Common myeloid progenitor, CD34-positive (primary cell): ENCODE results near the gene OR5W2. TPM values are rescaled to one million over a fixed set of nuclear protein-coding genes. Genes with fewer than 3 reads are reported as not detected.

Experiments
- CTCF ChIA-PET: fragments of 350-600 bp; sonication (Branson Sonifier 250); formaldehyde crosslinking; loops from one replicate; lab custom pipeline; 2021; ENCODE audit warnings: antibody characterized with exemption; lab: Charles Lee
- POLR2A ChIA-PET: fragments of 350-600 bp; sonication (Branson Sonifier 250); formaldehyde crosslinking; loops from one replicate; lab custom pipeline; 2021; ENCODE audit warnings: antibody characterized with exemption; lab: Charles Lee
- DNase-seq, 3 donors: peaks; one replicate each; pipeline versions ENCODE4 v3.0.0 to v3.0.0-alpha.2; 2013
- H3K27ac ChIP-seq, 2 experiments: 1 replicate in 1 of 2; 2 replicates in 1 of 2; pipeline ENCODE4 v1.7.0; 2013; ENCODE audit warnings: inconsistent platforms in 2 of 2, low read length in 2 of 2, mild to moderate bottlenecking in 2 of 2, low read depth in 1 of 2, moderate library complexity in 1 of 2; ENCODE audit not compliant: severe bottlenecking in 2 of 2, insufficient read depth in 1 of 2, poor library complexity in 1 of 2
- H3K27me3 ChIP-seq, 5 experiments: replicated peaks in 2 of 5; 1 replicate in 3 of 5; 2 replicates in 2 of 5; pipeline versions ENCODE4 v1.6.1 to v1.7.0; 2013; ENCODE audit warnings: low read length in 4 of 5, mild to moderate bottlenecking in 2 of 5, moderate library complexity in 2 of 5, inconsistent platforms in 1 of 5; ENCODE audit not compliant: insufficient read depth in 5 of 5, control insufficient read depth in 4 of 5
- H3K36me3 ChIP-seq, 4 experiments: 1 replicate in 2 of 4; 2 replicates in 2 of 4; pipeline versions ENCODE4 v1.6.1 to v1.7.0; 2013; ENCODE audit warnings: low read length in 3 of 4, control low read depth in 1 of 4, mild to moderate bottlenecking in 1 of 4; ENCODE audit not compliant: control insufficient read depth in 4 of 4, insufficient read depth in 4 of 4
- H3K4me1 ChIP-seq, 4 experiments: 1 replicate in 3 of 4; 2 replicates in 1 of 4; pipeline versions ENCODE4 v1.6.1 to v1.7.1; 2013; ENCODE audit warnings: low read length in 3 of 4, mild to moderate bottlenecking in 3 of 4, control low read depth in 1 of 4, inconsistent platforms in 1 of 4, moderate library complexity in 1 of 4; ENCODE audit not compliant: control insufficient read depth in 4 of 4, insufficient read depth in 4 of 4; ENCODE audit errors: control extremely low read depth in 1 of 4
- H3K4me3 ChIP-seq, 7 experiments: 1 replicate in 4 of 7; 2 replicates in 3 of 7; pipeline versions ENCODE4 v1.5.1 to v1.7.0; 2013; ENCODE audit warnings: mild to moderate bottlenecking in 7 of 7, low read length in 6 of 7, moderate library complexity in 6 of 7, inconsistent platforms in 2 of 7, low read depth in 2 of 7, control low read depth in 1 of 7; ENCODE audit not compliant: insufficient read depth in 4 of 7, control insufficient read depth in 1 of 7; ENCODE audit errors: extremely low read depth in 1 of 7
- H3K9me3 ChIP-seq, 5 experiments: 1 replicate in 4 of 5; 2 replicates in 1 of 5; pipeline versions ENCODE4 v1.6.1 to v1.7.1; 2013; ENCODE audit warnings: low read length in 4 of 5, mild to moderate bottlenecking in 2 of 5, inconsistent platforms in 1 of 5, low read depth in 1 of 5, moderate library complexity in 1 of 5; ENCODE audit not compliant: control insufficient read depth in 4 of 5, insufficient read depth in 2 of 5; ENCODE audit errors: control extremely low read depth in 1 of 5
- WGBS: methylation state at CpG from one replicate; pipeline ENCODE4 v1.1.5; 2013; ENCODE audit not compliant: insufficient coverage; 5-methylcytosine and 5-hydroxymethylcytosine counted together
- polyA plus RNA-seq: library from polyadenylated mRNA; unstranded; fragments of 120-200 nt; gene quantifications from one replicate; pipeline ENCODE4 v1.2.1, GENCODE V29; 2013

The OR5W2 gene
- not detected for polyA plus RNA-seq

- ChIA-PET POLR2A (no interaction called here), CTCF (no interaction called here)
- Histone ChIP-seq H3K27me3 (no peaks in the 10 kb centered on the region), H3K36me3 (no peaks in the 10 kb centered on the region), H3K9me3 (no peaks in the 10 kb centered on the region), H3K4me1 (no peaks in the 10 kb centered on the region), H3K4me3 (no peak within 1 kb of the TSS), H3K27ac (no peak within 1 kb of the TSS)
- no CpG with 5 or more reads among the region's 1 CpG for WGBS
- no peak for DNase-seq
Measured at GRCh38 chr11:55914482-55914881, at the start of gene OR5W2. Gene OR5W2, minus strand, starts transcription at chr11:55914582. Its CDS starts 0 bp downstream, at chr11:55914582.

- H3K27ac ChIP-seq, result no peak overlapping the region
- H3K9me3 ChIP-seq, result no peaks in the 10 kb centered on the region
- H3K4me1 ChIP-seq, result no peaks in the 10 kb centered on the region
- H3K4me3 ChIP-seq, result no peak overlapping the region
- POLR2A ChIA-PET, result no interaction called here
- no peaks in the 10 kb centered on the region for H3K36me3 ChIP-seq
- CTCF ChIA-PET, result no interaction called here
- DNase-seq, result no peak
- WGBS, result no CpG with 5 or more reads among the region's 4 CpGs
- H3K27me3 ChIP-seq, result no peaks in the 10 kb centered on the region
Measured at GRCh38 chr11:55956521-55956920, 42.1 kb upstream of the OR5W2 start.

GRCh38 chr11:55949330-55949729, 34.9 kb upstream of the OR5W2 start:
- WGBS, result 80% methylated on average over 1 of the region's 4 CpGs
- H3K9me3 ChIP-seq, result no peaks in the 10 kb centered on the region
- H3K4me3 ChIP-seq, result no peak overlapping the region
- CTCF ChIA-PET, result no interaction called here
- POLR2A ChIA-PET, result no interaction called here
- H3K27ac ChIP-seq, result no peak overlapping the region
- no peak for DNase-seq
- no peaks in the 10 kb centered on the region for H3K27me3 ChIP-seq
- no peaks in the 10 kb centered on the region for H3K4me1 ChIP-seq
- no peaks in the 10 kb centered on the region for H3K36me3 ChIP-seq

GRCh38 chr11:55942785-55943392, 28.5 kb upstream of the OR5W2 start:
- no peaks in the 10 kb centered on the region for H3K9me3 ChIP-seq
- WGBS, result no CpG with 5 or more reads among the region's 3 CpGs
- H3K4me1 ChIP-seq, result no peaks in the 10 kb centered on the region
- CTCF ChIA-PET, result no interaction called here
- H3K27ac ChIP-seq, result no peak overlapping the region
- H3K27me3 ChIP-seq, result no peaks in the 10 kb centered on the region
- DNase-seq, result peak; percentile 2 to 30 (median 24)
- POLR2A ChIA-PET, result no interaction called here
- no peaks in the 10 kb centered on the region for H3K36me3 ChIP-seq
- H3K4me3 ChIP-seq, result no peak overlapping the region

GRCh38 chr11:55936300-55936699, 21.9 kb upstream of the OR5W2 start, which contains the start of gene OR5I1:
Gene OR5I1, minus strand, starts transcription at chr11:55936400. Its CDS starts 0 bp downstream, at chr11:55936400.
- ChIA-PET CTCF (no interaction called here), POLR2A (no interaction called here)
- H3K27ac ChIP-seq, result no peak within 1 kb of the TSS
- H3K9me3 ChIP-seq, result no peaks in the 10 kb centered on the region
- no peak for DNase-seq
- no peaks in the 10 kb centered on the region for H3K4me1 ChIP-seq
- no CpG with 5 or more reads among the region's 2 CpGs for WGBS
- no peaks in the 10 kb centered on the region for H3K36me3 ChIP-seq
- no peaks in the 10 kb centered on the region for H3K27me3 ChIP-seq
- no peak within 1 kb of the TSS for H3K4me3 ChIP-seq

GRCh38 chr11:55920537-55920936, 6.2 kb upstream of the OR5W2 start:
- ChIA-PET CTCF (no interaction called here), POLR2A (no interaction called here)
- Histone ChIP-seq H3K36me3 (no peaks in the 10 kb centered on the region), H3K27me3 (no peaks in the 10 kb centered on the region), H3K4me1 (no peaks in the 10 kb centered on the region), H3K4me3 (no peak overlapping the region), H3K27ac (no peak overlapping the region), H3K9me3 (no peaks in the 10 kb centered on the region)
- WGBS, result 84% methylated on average over 4 of the region's 5 CpGs
- DNase-seq, result no peak

- no peak for DNase-seq
- H3K4me3 ChIP-seq, result no peak overlapping the region
- H3K27ac ChIP-seq, result no peak overlapping the region
- 80% methylated on average over 1 of the region's 2 CpGs for WGBS
- no peaks in the 10 kb centered on the region for H3K4me1 ChIP-seq
- H3K36me3 ChIP-seq, result no peaks in the 10 kb centered on the region
- no peaks in the 10 kb centered on the region for H3K27me3 ChIP-seq
- POLR2A ChIA-PET, result no interaction called here
- H3K9me3 ChIP-seq, result peaks cover 0 to 4% (median 0%) of the 10 kb centered on the region in 5 experiments
- CTCF ChIA-PET, result no interaction called here
Measured at GRCh38 chr11:55902308-55902707, 12.1 kb downstream of the OR5W2 start.
